ENCODE data around the gene PAEP.

Gene PAEP

GRCh38 chr9:135579889-135580660, 18.5 kb downstream of the PAEP start:
- DNase-seq (ENCODE audit: low spot score) = no peak

GRCh38 chr9:135580664-135581380, 19.3 kb downstream of the PAEP start:
- DNase-seq (ENCODE audit: low spot score) = no peak

GRCh38 chr9:135581636-135582426, 20.3 kb downstream of the PAEP start:
- no peak for DNase-seq (ENCODE audit: low spot score)

- no peak for DNase-seq (ENCODE audit: low spot score)
These were observed 21.0 kb downstream of the PAEP start for GRCh38 chr9:135582541-135582940.

- DNase-seq (ENCODE audit: low spot score) = no peak
These were observed 21.6 kb downstream of the PAEP start for GRCh38 chr9:135582966-135583687.

- no peak for DNase-seq (ENCODE audit: low spot score)
These were observed 22.1 kb downstream of the PAEP start for GRCh38 chr9:135583688-135584011.

- no peak for DNase-seq (ENCODE audit: low spot score)
These were observed 22.8 kb downstream of the PAEP start for GRCh38 chr9:135584371-135584770.

- peak; percentile 16 for DNase-seq (ENCODE audit: low spot score)
These were observed 23.4 kb downstream of the PAEP start for GRCh38 chr9:135584934-135585333.

- DNase-seq (ENCODE audit: low spot score) = no peak
These were observed 25.1 kb downstream of the PAEP start for GRCh38 chr9:135586601-135587109.

GRCh38 chr9:135587658-135588057, 26.1 kb downstream of the PAEP start:
- DNase-seq (ENCODE audit: low spot score) = peak; percentile 53

- no peak for DNase-seq (ENCODE audit: low spot score)
These were observed 26.8 kb downstream of the PAEP start for GRCh38 chr9:135588371-135588770.

GRCh38 chr9:135588886-135589595, 27.5 kb downstream of the PAEP start:
- DNase-seq (ENCODE audit: low spot score) = no peak

- no peak for DNase-seq (ENCODE audit: low spot score)
These were observed 28.3 kb downstream of the PAEP start for GRCh38 chr9:135589596-135590485.

GRCh38 chr9:135590486-135591079, 29.0 kb downstream of the PAEP start:
- no peak for DNase-seq (ENCODE audit: low spot score)

- no peak for DNase-seq (ENCODE audit: low spot score)
These were observed 30.2 kb downstream of the PAEP start for GRCh38 chr9:135591506-135592330.

GRCh38 chr9:135592331-135592590, 30.7 kb downstream of the PAEP start:
- DNase-seq (ENCODE audit: low spot score) = no peak

GRCh38 chr9:135592625-135593024, 31.1 kb downstream of the PAEP start:
- DNase-seq (ENCODE audit: low spot score) = no peak

- DNase-seq (ENCODE audit: low spot score) = no peak
These were observed 34.7 kb downstream of the PAEP start for GRCh38 chr9:135596211-135596610.

GRCh38 chr9:135600296-135600817, 38.8 kb downstream of the PAEP start:
- DNase-seq (ENCODE audit: low spot score) = no peak
